Measurements from ENCODE around the gene PSMD2.
A peak's percentile ranks its signal among the peaks of the same experiment; 100 is the strongest.

Gene PSMD2

GRCh38 chr3:184322731-184323487 lies 23.9 kb downstream of the PSMD2 start:
- DNase-seq (ENCODE audit: insufficient read length, low spot score) (no peak), FAIRE-seq (no peak)
- TF ChIP-seq POU2F2 (IDR thresholded peaks at IDR 0.05; ENCODE audit: low read depth, low read length) (no peak), PAX5 (IDR thresholded peaks at IDR 0.05; ENCODE audit: insufficient read depth, low read length, severe bottlenecking) (no peak), TAF1 (IDR thresholded peaks at IDR 0.05; ENCODE audit: low read depth, low read length) (no peak), POLR2AphosphoS5 (IDR thresholded peaks at IDR 0.05; ENCODE audit: low read depth, low read length) (no peak; the same call in 1 of the 2 replicates), POLR2A (IDR thresholded peaks at IDR 0.05; ENCODE audit: low read depth, low read length) (no peak; the same call in 1 of the 2 replicates), SPI1 (IDR thresholded peaks at IDR 0.05; ENCODE audit: low read depth, low read length) (no peak)

GRCh38 chr3:184323696-184324095 lies 24.7 kb downstream of the PSMD2 start:
- FAIRE-seq (no peak), DNase-seq (ENCODE audit: insufficient read length, low spot score) (no peak)
- TF ChIP-seq POU2F2 (IDR thresholded peaks at IDR 0.05; ENCODE audit: low read depth, low read length) = no peak
- TF ChIP-seq POLR2AphosphoS5 (IDR thresholded peaks at IDR 0.05; ENCODE audit: low read depth, low read length) = no peak
- TF ChIP-seq SPI1 (IDR thresholded peaks at IDR 0.05; ENCODE audit: low read depth, low read length) = no peak
- TF ChIP-seq POLR2A (IDR thresholded peaks at IDR 0.05; ENCODE audit: low read depth, low read length) = no peak
- TF ChIP-seq TAF1 (IDR thresholded peaks at IDR 0.05; ENCODE audit: low read depth, low read length) = no peak
- no peak for TF ChIP-seq PAX5 (IDR thresholded peaks at IDR 0.05; ENCODE audit: insufficient read depth, low read length, severe bottlenecking)

GRCh38 chr3:184325269-184325668 lies 26.2 kb downstream of the PSMD2 start:
- FAIRE-seq (no peak), DNase-seq (ENCODE audit: insufficient read length, low spot score) (no peak)
- TF ChIP-seq POLR2AphosphoS5 (IDR thresholded peaks at IDR 0.05; ENCODE audit: low read depth, low read length) = no peak; the same call in 1 of the 2 replicates
- no peak for TF ChIP-seq SPI1 (IDR thresholded peaks at IDR 0.05; ENCODE audit: low read depth, low read length)
- no peak for TF ChIP-seq POLR2A (IDR thresholded peaks at IDR 0.05; ENCODE audit: low read depth, low read length)
- no peak for TF ChIP-seq POU2F2 (IDR thresholded peaks at IDR 0.05; ENCODE audit: low read depth, low read length)
- TF ChIP-seq PAX5 (IDR thresholded peaks at IDR 0.05; ENCODE audit: insufficient read depth, low read length, severe bottlenecking) = no peak
- TF ChIP-seq TAF1 (IDR thresholded peaks at IDR 0.05; ENCODE audit: low read depth, low read length) = no peak

GRCh38 chr3:184325715-184326369 lies 26.8 kb downstream of the PSMD2 start:
- DNase-seq (ENCODE audit: insufficient read length, low spot score) (no peak), FAIRE-seq (no peak)
- no peak for TF ChIP-seq SPI1 (IDR thresholded peaks at IDR 0.05; ENCODE audit: low read depth, low read length)
- no peak for TF ChIP-seq POLR2A (IDR thresholded peaks at IDR 0.05; ENCODE audit: low read depth, low read length)
- TF ChIP-seq POLR2AphosphoS5 (IDR thresholded peaks at IDR 0.05; ENCODE audit: low read depth, low read length) = no peak

GRCh38 chr3:184327171-184327570 lies 28.1 kb downstream of the PSMD2 start:
- TF ChIP-seq POU2F2 (IDR thresholded peaks at IDR 0.05; ENCODE audit: low read depth, low read length) = no peak
- no peak for TF ChIP-seq SPI1 (IDR thresholded peaks at IDR 0.05; ENCODE audit: low read depth, low read length)
- no peak for TF ChIP-seq POLR2AphosphoS5 (IDR thresholded peaks at IDR 0.05; ENCODE audit: low read depth, low read length)
- no peak for TF ChIP-seq POLR2A (IDR thresholded peaks at IDR 0.05; ENCODE audit: low read depth, low read length)
- no peak for TF ChIP-seq TAF1 (IDR thresholded peaks at IDR 0.05; ENCODE audit: low read depth, low read length)
- FAIRE-seq (no peak), DNase-seq (ENCODE audit: insufficient read length, low spot score) (no peak)

GRCh38 chr3:184328516-184328915 lies 29.5 kb downstream of the PSMD2 start:
- DNase-seq (ENCODE audit: insufficient read length, low spot score) (no peak), FAIRE-seq (peak; percentile 38)
- no peak for TF ChIP-seq POLR2A (IDR thresholded peaks at IDR 0.05; ENCODE audit: low read depth, low read length)
- TF ChIP-seq POLR2AphosphoS5 (IDR thresholded peaks at IDR 0.05; ENCODE audit: low read depth, low read length) = 0 out of 2 replicates have a peak, but pooled peaks have one; percentile 19

- DNase-seq (ENCODE audit: insufficient read length, low spot score) (no peak), FAIRE-seq (no peak)
- 0 out of 2 replicates have a peak, but pooled peaks have one; percentile 42 for TF ChIP-seq POLR2AphosphoS5 (IDR thresholded peaks at IDR 0.05; ENCODE audit: low read depth, low read length)
- TF ChIP-seq POU2F2 (IDR thresholded peaks at IDR 0.05; ENCODE audit: low read depth, low read length) = no peak
- TF ChIP-seq SPI1 (IDR thresholded peaks at IDR 0.05; ENCODE audit: low read depth, low read length) = no peak
- TF ChIP-seq POLR2A (IDR thresholded peaks at IDR 0.05; ENCODE audit: low read depth, low read length) = peak; percentile 11; the same call in 1 of the 2 replicates
- TF ChIP-seq PAX5 (IDR thresholded peaks at IDR 0.05; ENCODE audit: insufficient read depth, low read length, severe bottlenecking) = no peak
- no peak for TF ChIP-seq TAF1 (IDR thresholded peaks at IDR 0.05; ENCODE audit: low read depth, low read length)
Observed at GRCh38 chr3:184332370-184333090, 33.5 kb downstream of the PSMD2 start.

- TF ChIP-seq PAX5 (IDR thresholded peaks at IDR 0.05; ENCODE audit: insufficient read depth, low read length, severe bottlenecking) (no peak), TAF1 (IDR thresholded peaks at IDR 0.05; ENCODE audit: low read depth, low read length) (no peak), POLR2A (IDR thresholded peaks at IDR 0.05; ENCODE audit: low read depth, low read length) (no peak), POLR2AphosphoS5 (IDR thresholded peaks at IDR 0.05; ENCODE audit: low read depth, low read length) (peak; percentile 61)
- FAIRE-seq = no peak
- no peak for DNase-seq (ENCODE audit: insufficient read length, low spot score)
Observed at GRCh38 chr3:184333190-184333589, 34.1 kb downstream of the PSMD2 start.

GRCh38 chr3:184333700-184334099 lies 34.7 kb downstream of the PSMD2 start:
- DNase-seq (ENCODE audit: insufficient read length, low spot score) = no peak
- no peak for FAIRE-seq
- TF ChIP-seq POLR2A (IDR thresholded peaks at IDR 0.05; ENCODE audit: low read depth, low read length) (peak; percentile 65), TAF1 (IDR thresholded peaks at IDR 0.05; ENCODE audit: low read depth, low read length) (no peak), POLR2AphosphoS5 (IDR thresholded peaks at IDR 0.05; ENCODE audit: low read depth, low read length) (peak; percentile 81)

Data from GM12891 (cell line).